GM19467 (cell line): ENCODE measurements around the gene ANKRD65.
"Not testable (repeated sequence)": the region's sequence is repeated elsewhere in the genome, so short reads cannot be mapped to it uniquely, and the experiment has no call there.

ENCODE experiments used
- ATAC-seq: cut with Tn5 transposase; IDR thresholded peaks from one replicate; pipeline ENCODE4 v1.9.1; 2021; ENCODE audit warnings: mild to moderate bottlenecking, moderate library complexity; ENCODE audit not compliant: unreplicated experiment

ANKRD65 gene

GRCh38 chr1:1418464-1419362 is 2.4 kb downstream of the ANKRD65 start:
- ATAC-seq: no peak

- ATAC-seq: not testable (repeated sequence)
These were observed 3.1 kb downstream of the ANKRD65 start for GRCh38 chr1:1417825-1418463.

GRCh38 chr1:1417396-1417795 is 3.7 kb downstream of the ANKRD65 start:
- ATAC-seq: not testable (repeated sequence)

GRCh38 chr1:1415751-1416150 is 5.3 kb downstream of the ANKRD65 start:
- ATAC-seq: no peak

- ATAC-seq: not testable (repeated sequence)
These were observed 8.7 kb downstream of the ANKRD65 start for GRCh38 chr1:1412311-1412902.

GRCh38 chr1:1411626-1412025 is 9.4 kb downstream of the ANKRD65 start:
- no peak for ATAC-seq

- not testable (repeated sequence) for ATAC-seq
These were observed 10.8 kb downstream of the ANKRD65 start for GRCh38 chr1:1410238-1410637.

GRCh38 chr1:1407636-1408318 is 13.3 kb downstream of the ANKRD65 start:
- peak; percentile 32 for ATAC-seq

- peak; percentile 82 for ATAC-seq
These were observed 14.0 kb downstream of the ANKRD65 start, which contains the start of gene MRPL20 for GRCh38 chr1:1406821-1407635. Gene MRPL20 (minus strand): TSS chr1:1407293. CDS start chr1:1407217, 76 bp downstream.

- ATAC-seq: no peak
These were observed 14.8 kb downstream of the ANKRD65 start for GRCh38 chr1:1406101-1406820.

- no peak for ATAC-seq
These were observed 17.4 kb downstream of the ANKRD65 start for GRCh38 chr1:1403653-1404052.

GRCh38 chr1:1402901-1403392 is 18.1 kb downstream of the ANKRD65 start:
- not testable (repeated sequence) for ATAC-seq

- ATAC-seq: no peak
These were observed 18.8 kb downstream of the ANKRD65 start for GRCh38 chr1:1402072-1402900.

- no peak for ATAC-seq
These were observed 19.5 kb downstream of the ANKRD65 start for GRCh38 chr1:1401457-1402010.

GRCh38 chr1:1400576-1401456 is 20.3 kb downstream of the ANKRD65 start:
- no peak for ATAC-seq

- ATAC-seq: no peak
These were observed 21.1 kb downstream of the ANKRD65 start for GRCh38 chr1:1399872-1400575.
